ENCODE measurements around the gene ATP6V0D1. TPM values are rescaled to one million over a fixed set of nuclear protein-coding genes. Genes with fewer than 3 reads are reported as not detected.
"Not testable (repeated sequence)": the region's sequence is repeated elsewhere in the genome, so short reads cannot be mapped to it uniquely, and the experiment has no call there.

The ATP6V0D1 gene
- total RNA-seq, 2 experiments from 2014 or later: 52.1 to 60.3 TPM

DNA sequence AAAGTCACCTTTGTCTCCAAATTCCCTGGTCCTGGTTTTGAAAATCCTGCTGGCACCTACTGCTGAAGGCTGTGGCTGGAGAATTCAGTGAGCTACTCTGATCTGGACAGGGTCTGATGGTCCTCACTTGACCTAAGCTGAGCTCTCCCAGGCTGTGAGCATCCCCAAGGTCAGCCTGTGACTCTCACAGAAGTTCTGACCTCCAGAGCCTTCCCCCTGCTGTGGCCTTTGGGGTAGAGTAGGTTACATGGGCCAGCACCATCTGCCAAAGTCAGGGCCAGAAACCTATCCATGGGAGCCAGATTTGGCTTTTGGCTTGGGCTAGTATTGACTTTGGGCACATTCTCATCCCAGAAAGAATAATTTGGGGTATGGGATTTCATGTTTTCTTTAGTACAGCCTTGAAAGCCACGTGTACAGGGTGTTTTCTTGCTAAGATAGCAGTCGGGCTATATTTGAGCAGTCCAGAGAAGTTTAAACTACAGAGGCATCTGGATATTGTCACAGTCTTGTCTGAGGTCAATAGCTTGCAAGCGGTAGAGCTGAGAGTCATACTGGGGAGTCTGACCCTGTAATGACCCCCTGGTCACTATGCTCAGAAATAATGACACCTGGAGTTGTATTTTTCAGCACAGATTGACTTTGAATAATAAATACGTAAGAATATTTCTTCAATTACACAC, 8.6 kb upstream of the ATP6V0D1 start:
- Mint-ChIP-seq H3K4me3 (no peak overlapping the region), H3K27me3 (no peaks in the 10 kb centered on the region), H3K27ac (no peak overlapping the region), H3K36me3 (ENCODE audit: low read depth) (peaks cover 4% of the 10 kb centered on the region), H3K9me3 (no peaks in the 10 kb centered on the region), H3K4me1 (peaks cover 17% of the 10 kb centered on the region)
- CTCF ChIA-PET: interaction anchor here (1.7 to 20.8 kb wide), 3 partner anchors 9 to 32 kb away, joined by 12 to 195 read pairs (median 27); partner anchors contain the start of gene ATP6V0D1
- DNase-seq: no peak
- POLR2A ChIA-PET: no interaction called here

- DNase-seq; H3K27me3 Mint-ChIP-seq; H3K36me3 Mint-ChIP-seq (ENCODE audit: low read depth); H3K4me3 Mint-ChIP-seq; H3K9me3 Mint-ChIP-seq: not testable (repeated sequence)
- CTCF ChIA-PET: interaction anchor here (20.8 kb wide), 1 partner anchor 34 kb away, joined by 195 read pairs; no protein-coding TSS in a partner anchor
- POLR2A ChIA-PET: interaction anchor here (0.6 kb wide), 1 partner anchor 36 kb away, joined by 3 read pairs; no protein-coding TSS in a partner anchor
- peaks cover 22% of the 10 kb centered on the region for H3K4me1 Mint-ChIP-seq
- H3K27ac Mint-ChIP-seq: peak overlapping the region; percentile 3
These were observed 6.6 kb upstream of the ATP6V0D1 start for GRCh38 chr16:67487561-67487960.

- POLR2A ChIA-PET: no interaction called here
- no peak for DNase-seq
- peak overlapping the region; percentile 31 for H3K27ac Mint-ChIP-seq
These were observed 5.8 kb upstream of the ATP6V0D1 start for GRCh38 chr16:67486805-67487204.

GRCh38 chr16:67483731-67484525, 3.0 kb upstream of the ATP6V0D1 start:
- peaks cover 14% of the 10 kb centered on the region for H3K36me3 Mint-ChIP-seq (ENCODE audit: low read depth)
- H3K27ac Mint-ChIP-seq: peak overlapping the region; percentile 20
- ChIA-PET CTCF (interaction anchor here (0.6 to 20.8 kb wide), 6 partner anchors 9 to 431 kb away, joined by 3 to 195 read pairs (median 4); no protein-coding TSS in a partner anchor), POLR2A (no interaction called here)
- H3K27me3 Mint-ChIP-seq: no peaks in the 10 kb centered on the region
- H3K4me3 Mint-ChIP-seq: no peak overlapping the region
- H3K9me3 Mint-ChIP-seq: no peaks in the 10 kb centered on the region
- peaks cover 26% of the 10 kb centered on the region for H3K4me1 Mint-ChIP-seq
- DNase-seq: no peak

More at GRCh38 chr16:67486805-67487204, 5.8 kb upstream of the ATP6V0D1 start:
- H3K9me3 Mint-ChIP-seq: no peaks in the 10 kb centered on the region
- H3K4me3 Mint-ChIP-seq: no peak overlapping the region
- peaks cover 12% of the 10 kb centered on the region for H3K36me3 Mint-ChIP-seq (ENCODE audit: low read depth)
- H3K27me3 Mint-ChIP-seq: no peaks in the 10 kb centered on the region
- peaks cover 25% of the 10 kb centered on the region for H3K4me1 Mint-ChIP-seq
- CTCF ChIA-PET: interaction anchor here (20.8 kb wide), 1 partner anchor 35 kb away, joined by 195 read pairs; no protein-coding TSS in a partner anchor

DNA sequence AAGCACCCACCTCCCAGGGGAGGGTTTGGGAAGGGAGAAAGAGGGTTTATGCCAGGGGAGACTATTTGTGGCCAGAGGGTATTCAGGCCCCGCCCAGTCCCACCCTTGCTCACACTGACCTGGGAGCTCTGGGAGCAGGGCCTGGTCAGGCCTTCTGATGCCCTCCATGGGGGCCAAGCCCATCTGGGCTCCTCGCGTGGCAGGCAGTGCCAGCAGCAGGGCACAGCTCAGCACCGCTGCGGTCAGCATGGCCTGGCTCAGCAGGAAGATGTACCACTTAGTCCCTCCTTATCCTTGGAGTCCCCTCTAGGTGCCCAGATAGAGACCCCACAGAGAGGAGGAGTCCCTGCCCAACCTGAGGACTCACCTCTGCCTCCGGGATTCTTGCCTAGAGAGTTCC, 2.2 kb upstream of the ATP6V0D1 start, which contains the start of gene AGRP:
AGRP (minus strand) TSS at position 398 of the 400 bp plus-strand sequence; CDS start at position 249, 149 bp downstream.
- Mint-ChIP-seq H3K4me3 (peak within 1 kb of the TSS; percentile 90), H3K9me3 (no peaks in the 10 kb centered on the region), H3K27ac (peak within 1 kb of the TSS; percentile 97), H3K27me3 (no peaks in the 10 kb centered on the region), H3K4me1 (peaks cover 26% of the 10 kb centered on the region), H3K36me3 (ENCODE audit: low read depth) (peaks cover 14% of the 10 kb centered on the region)
- ChIA-PET POLR2A (no interaction called here), CTCF (interaction anchor here (0.6 to 20.8 kb wide), 5 partner anchors 31 to 430 kb away, joined by 3 to 195 read pairs (median 5); no protein-coding TSS in a partner anchor)
- DNase-seq: no peak

- H3K4me3 Mint-ChIP-seq: peak overlapping the region; percentile 90
- ChIA-PET CTCF (interaction anchor here (0.7 to 20.8 kb wide), 10 partner anchors 10 to 187 kb away, joined by 3 to 195 read pairs (median 6); partner anchors contain the start of gene CARMIL2), POLR2A (no interaction called here)
- H3K4me1 Mint-ChIP-seq: peaks cover 26% of the 10 kb centered on the region
- DNase-seq: no peak
- peaks cover 14% of the 10 kb centered on the region for H3K36me3 Mint-ChIP-seq (ENCODE audit: low read depth)
- H3K27me3 Mint-ChIP-seq: no peaks in the 10 kb centered on the region
- H3K27ac Mint-ChIP-seq: peak overlapping the region; percentile 97
- H3K9me3 Mint-ChIP-seq: no peaks in the 10 kb centered on the region
These were observed 1.4 kb upstream of the ATP6V0D1 start for GRCh38 chr16:67482233-67482924.

DNA sequence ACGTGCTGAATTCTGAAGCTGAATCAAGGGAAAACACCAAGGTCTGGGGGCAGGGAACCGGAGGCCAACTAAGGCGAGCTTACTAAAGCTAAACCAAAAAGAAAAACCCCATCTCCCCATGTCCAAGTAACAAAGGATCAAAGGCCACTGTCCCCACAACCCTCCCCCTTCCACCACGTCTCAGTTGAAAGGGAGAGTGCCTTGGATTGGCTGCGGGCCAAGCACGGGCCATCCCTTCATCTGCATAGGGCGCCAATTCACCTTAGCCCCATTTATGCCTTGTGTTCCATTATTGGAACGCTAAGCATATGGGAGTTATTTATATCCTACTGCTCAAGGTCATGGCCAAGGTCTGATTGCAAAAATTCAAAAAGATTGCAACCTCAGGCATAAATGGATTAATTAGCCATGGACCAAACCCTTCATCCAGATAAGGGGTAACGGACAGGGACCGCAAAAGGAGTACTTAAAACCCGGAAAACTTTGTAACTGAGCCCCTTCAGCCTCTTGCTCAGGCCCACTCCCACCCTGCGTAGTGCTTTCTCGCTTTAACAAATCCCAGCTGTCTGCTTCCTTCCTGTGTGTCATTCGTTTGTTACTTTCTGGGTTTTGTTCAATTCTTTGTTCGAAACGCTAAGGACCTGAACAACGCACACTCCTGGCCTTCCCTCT, 740 bp upstream of the ATP6V0D1 start:
- no peaks in the 10 kb centered on the region for H3K9me3 Mint-ChIP-seq
- H3K27ac Mint-ChIP-seq: peak overlapping the region; percentile 97
- POLR2A ChIA-PET: interaction anchor here (0.6 to 1.0 kb wide), 3 partner anchors 79 to 454 kb away, joined by 3 to 4 read pairs (median 3); no protein-coding TSS in a partner anchor
- peaks cover 14% of the 10 kb centered on the region for H3K36me3 Mint-ChIP-seq (ENCODE audit: low read depth)
- peaks cover 26% of the 10 kb centered on the region for H3K4me1 Mint-ChIP-seq
- H3K27me3 Mint-ChIP-seq: no peaks in the 10 kb centered on the region
- peak overlapping the region; percentile 90 for H3K4me3 Mint-ChIP-seq
- CTCF ChIA-PET: interaction anchor here (0.6 to 20.8 kb wide), 45 partner anchors 8 to 363 kb away, joined by 3 to 195 read pairs (median 4); partner anchors contain the start of genes ACD, CARMIL2 and CTCF
- peak; percentile 68 for DNase-seq

GRCh38 chr16:67477960-67478554, 2.9 kb downstream of the ATP6V0D1 start:
- peaks cover 6% of the 10 kb centered on the region for H3K36me3 Mint-ChIP-seq (ENCODE audit: low read depth)
- H3K27me3 Mint-ChIP-seq: no peaks in the 10 kb centered on the region
- H3K9me3 Mint-ChIP-seq: no peaks in the 10 kb centered on the region
- no peak overlapping the region for H3K27ac Mint-ChIP-seq
- ChIA-PET POLR2A (no interaction called here), CTCF (interaction anchor here (0.6 to 1.4 kb wide), 2 partner anchors 14 to 387 kb away, joined by 3 read pairs; no protein-coding TSS in a partner anchor)
- DNase-seq: no peak
- no peak overlapping the region for H3K4me3 Mint-ChIP-seq
- peaks cover 26% of the 10 kb centered on the region for H3K4me1 Mint-ChIP-seq

DNA sequence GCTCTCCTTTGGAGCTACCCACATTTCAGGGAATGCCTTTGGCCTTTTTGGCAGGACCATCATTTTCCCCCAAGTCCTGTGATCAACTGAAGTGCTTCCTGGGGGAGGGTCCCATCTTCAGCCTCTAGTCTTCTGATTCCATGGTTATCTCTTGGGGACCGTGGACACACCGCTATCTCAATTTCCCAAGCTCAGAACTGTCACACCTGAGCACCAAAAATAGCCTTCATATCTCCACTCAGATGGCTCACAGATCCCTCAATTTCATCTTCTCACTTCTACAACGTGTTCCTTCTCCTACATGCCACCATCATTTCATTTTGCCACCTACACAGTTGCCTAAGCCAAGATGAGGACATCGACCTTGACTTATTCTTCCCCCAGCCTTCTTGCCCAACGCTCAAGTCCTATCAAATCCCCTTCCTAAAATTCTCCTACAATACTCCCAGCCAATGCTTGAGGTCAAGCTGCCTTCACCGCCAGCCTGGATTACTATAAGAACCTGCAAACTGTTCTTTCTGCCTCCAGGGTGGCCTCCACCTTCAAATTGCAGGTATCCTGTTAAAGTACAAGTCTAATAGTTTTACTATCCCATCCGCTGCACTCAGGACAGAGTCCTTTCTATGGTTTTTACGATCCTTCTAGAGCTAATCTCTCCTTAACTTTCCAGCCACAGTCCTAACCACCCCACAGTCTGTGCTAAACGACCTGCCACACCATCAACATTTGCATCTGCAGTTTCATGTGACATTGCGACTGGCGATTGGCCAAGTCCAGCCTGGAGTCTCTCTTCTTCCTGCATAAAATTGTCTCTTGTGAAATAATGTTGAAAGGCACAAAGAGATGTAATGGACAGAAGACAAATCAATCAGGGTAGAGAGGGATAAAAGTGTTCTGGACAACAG, 6.2 kb downstream of the ATP6V0D1 start:
- H3K36me3 Mint-ChIP-seq (ENCODE audit: low read depth): no peaks in the 10 kb centered on the region
- H3K27ac Mint-ChIP-seq: no peak overlapping the region
- H3K4me3 Mint-ChIP-seq: no peak overlapping the region
- no peaks in the 10 kb centered on the region for H3K27me3 Mint-ChIP-seq
- H3K4me1 Mint-ChIP-seq: peaks cover 21% of the 10 kb centered on the region
- no peaks in the 10 kb centered on the region for H3K9me3 Mint-ChIP-seq
- DNase-seq: no peak
- CTCF ChIA-PET: interaction anchor here (0.8 to 1.7 kb wide), 5 partner anchors 19 to 87 kb away, joined by 3 to 4 read pairs (median 3); no protein-coding TSS in a partner anchor
- POLR2A ChIA-PET: no interaction called here

DNA sequence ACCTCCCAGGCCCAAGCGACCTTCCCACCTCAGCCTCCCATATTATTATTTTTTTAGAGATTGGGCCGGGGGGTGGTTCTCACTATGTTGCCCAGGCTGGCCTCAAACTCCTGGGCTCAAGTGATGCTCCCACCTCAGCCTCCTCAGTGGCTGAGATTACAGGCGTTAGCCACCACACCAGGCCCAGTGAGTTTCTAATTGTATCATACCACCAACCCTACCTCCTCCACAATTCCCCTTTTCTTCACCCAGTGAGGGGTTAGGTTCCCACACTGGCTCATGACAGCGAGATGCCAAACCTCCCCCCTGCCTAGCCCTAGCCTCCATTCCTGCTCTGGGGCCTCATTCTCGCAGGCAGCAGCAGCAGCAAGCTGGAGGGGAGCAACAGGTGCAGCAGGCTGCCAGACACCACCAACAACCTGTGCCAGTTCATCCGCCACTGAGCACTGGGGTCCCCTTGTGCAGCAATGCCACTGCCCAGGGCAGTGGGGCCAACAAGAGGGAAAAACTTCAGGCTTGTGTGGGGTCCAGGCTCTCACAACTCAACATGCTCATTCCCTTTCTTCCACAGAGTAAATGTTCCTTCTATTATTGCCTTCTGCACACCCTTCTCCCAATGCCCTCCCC, 9.1 kb downstream of the ATP6V0D1 start:
- ChIA-PET CTCF (interaction anchor here (0.7 kb wide), 1 partner anchor 9 kb away, joined by 4 read pairs; the partner anchor contains the start of gene ATP6V0D1), POLR2A (no interaction called here)
- Mint-ChIP-seq H3K27ac (no peak overlapping the region), H3K4me3 (no peak overlapping the region), H3K4me1 (peaks cover 7% of the 10 kb centered on the region), H3K36me3 (ENCODE audit: low read depth) (no peaks in the 10 kb centered on the region), H3K27me3 (no peaks in the 10 kb centered on the region), H3K9me3 (no peaks in the 10 kb centered on the region)
- no peak for DNase-seq
